Stimulated activated CD8-positive, alpha-beta memory T cell treated with anti-CD3 and anti-CD28 coated beads, Interleukin-4, amount 100 ng/mL, for 1 hour (primary cell): ENCODE results near the gene CCDC126.
"Not testable (repeated sequence)": the region's sequence is repeated elsewhere in the genome, so short reads cannot be mapped to it uniquely, and the experiment has no call there.

ENCODE experiments used
- DNase-seq, 2 donors: peaks; one replicate each; pipeline ENCODE4 v3.0.0-alpha.2; 2020; ENCODE audit warnings: low read depth in 2 of 2, low spot score in 1 of 2

Gene CCDC126

GRCh38 chr7:23597094-23598091 is at the start of gene CCDC126:
TSS of gene CCDC126 (plus strand) at chr7:23597382. CDS start at chr7:23611316, 13,934 bp downstream.
- DNase-seq, result peak; percentile 53 to 63

- DNase-seq, result no peak
These were observed 49.5 kb upstream of the CCDC126 start for GRCh38 chr7:23547662-23548061.

- no peak for DNase-seq
These were observed 38.9 kb upstream of the CCDC126 start for GRCh38 chr7:23558303-23558702.

- DNase-seq, result peak; percentile 22 to 38
These were observed 26.5 kb upstream of the CCDC126 start for GRCh38 chr7:23570592-23571200.

GRCh38 chr7:23581975-23582374 is 15.2 kb upstream of the CCDC126 start:
- not testable (repeated sequence) for DNase-seq

GRCh38 chr7:23585304-23585703 is 11.9 kb upstream of the CCDC126 start:
- DNase-seq, result not testable (repeated sequence)

GRCh38 chr7:23586159-23586558 is 11.0 kb upstream of the CCDC126 start:
- DNase-seq, result no peak

GRCh38 chr7:23590529-23590928 is 6.7 kb upstream of the CCDC126 start:
- no peak for DNase-seq

- no peak for DNase-seq
These were observed 3.5 kb upstream of the CCDC126 start for GRCh38 chr7:23593706-23594105.

GRCh38 chr7:23594879-23595604 is 2.1 kb upstream of the CCDC126 start:
- no peak for DNase-seq

GRCh38 chr7:23598296-23598695 is 1.1 kb downstream of the CCDC126 start:
- DNase-seq, result no peak

- no peak for DNase-seq
These were observed 3.1 kb downstream of the CCDC126 start for GRCh38 chr7:23600236-23600635.

- DNase-seq, result no peak
These were observed 6.6 kb downstream of the CCDC126 start for GRCh38 chr7:23603632-23604295.

- no peak for DNase-seq
These were observed 7.1 kb downstream of the CCDC126 start for GRCh38 chr7:23604296-23604640.

GRCh38 chr7:23607130-23607529 is 9.9 kb downstream of the CCDC126 start:
- DNase-seq, result no peak

- no peak for DNase-seq
These were observed 10.7 kb downstream of the CCDC126 start for GRCh38 chr7:23607866-23608265.

- DNase-seq, result no peak
These were observed 18.1 kb downstream of the CCDC126 start for GRCh38 chr7:23615331-23615730.

GRCh38 chr7:23616593-23616992 is 19.4 kb downstream of the CCDC126 start:
- DNase-seq, result no peak

- no peak for DNase-seq
These were observed 20.3 kb downstream of the CCDC126 start for GRCh38 chr7:23617482-23617881.

GRCh38 chr7:23618241-23618640 is 21.1 kb downstream of the CCDC126 start:
- no peak for DNase-seq

- no peak for DNase-seq
These were observed 22.0 kb downstream of the CCDC126 start for GRCh38 chr7:23619141-23619540.
